HL-60/S4 (cell line): ENCODE measurements around the gene FIZ1.
"Not testable (repeated sequence)": the region's sequence is repeated elsewhere in the genome, so short reads cannot be mapped to it uniquely, and the experiment has no call there.

Experiments
- in situ Hi-C: fragments of 300-500 bp; cut with MboI; formaldehyde crosslinking; loops from 2 replicates; pipeline ENCODE4 v1.14.3; 2022; ENCODE audit warnings: low sequenced_read_pairs

The FIZ1 gene

DNA sequence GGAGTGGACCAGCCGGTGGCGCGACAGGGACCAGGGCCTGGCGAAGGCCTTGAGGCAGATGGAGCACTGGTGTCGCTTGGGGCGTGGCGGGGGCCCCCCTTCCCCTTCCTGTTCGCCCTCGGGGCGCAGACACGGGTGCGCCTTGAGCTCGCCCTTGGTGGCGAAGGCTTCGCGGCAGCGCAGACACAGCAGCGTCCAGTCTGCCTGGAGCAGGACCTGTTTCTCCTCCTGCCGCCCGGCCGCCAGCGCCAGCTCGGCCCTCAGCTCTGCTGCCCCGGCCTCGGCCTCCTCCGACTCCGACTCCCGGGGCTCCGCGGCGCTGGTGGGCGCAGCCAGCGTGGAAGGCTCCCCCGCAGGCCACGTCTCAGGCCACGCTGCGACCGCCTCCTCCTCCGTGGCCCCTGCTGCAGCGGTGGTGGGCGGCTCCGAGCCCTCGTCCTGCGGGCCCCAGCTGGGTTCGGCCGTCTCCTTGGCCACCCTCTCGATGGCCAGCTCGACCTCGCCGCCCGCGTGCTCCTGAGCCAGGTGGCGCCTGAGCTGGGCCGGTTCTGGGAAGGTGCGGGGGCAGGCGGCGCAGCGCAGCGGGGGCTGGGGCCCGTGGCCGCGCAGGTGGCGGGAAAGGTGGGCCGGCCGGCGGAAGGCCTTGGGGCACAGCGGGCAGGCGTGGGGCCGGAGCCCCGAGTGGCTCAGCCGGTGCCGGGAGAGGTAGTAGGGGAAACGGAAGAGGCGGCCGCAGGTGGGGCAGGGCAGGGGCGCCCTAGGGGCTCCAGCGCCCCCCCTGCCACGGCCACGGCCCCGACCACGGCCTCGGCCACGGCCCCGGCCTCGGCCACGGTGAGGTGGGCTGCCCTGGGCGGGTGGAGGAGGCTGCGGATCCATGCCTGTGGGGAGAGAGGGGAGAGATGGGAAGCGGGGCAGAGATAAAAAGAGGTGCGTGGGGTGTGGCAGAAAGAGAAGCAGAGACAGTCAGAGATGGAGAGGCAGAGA lies 20.3 kb downstream of the FIZ1 start:
- in situ Hi-C loops = no loop called here

DNA sequence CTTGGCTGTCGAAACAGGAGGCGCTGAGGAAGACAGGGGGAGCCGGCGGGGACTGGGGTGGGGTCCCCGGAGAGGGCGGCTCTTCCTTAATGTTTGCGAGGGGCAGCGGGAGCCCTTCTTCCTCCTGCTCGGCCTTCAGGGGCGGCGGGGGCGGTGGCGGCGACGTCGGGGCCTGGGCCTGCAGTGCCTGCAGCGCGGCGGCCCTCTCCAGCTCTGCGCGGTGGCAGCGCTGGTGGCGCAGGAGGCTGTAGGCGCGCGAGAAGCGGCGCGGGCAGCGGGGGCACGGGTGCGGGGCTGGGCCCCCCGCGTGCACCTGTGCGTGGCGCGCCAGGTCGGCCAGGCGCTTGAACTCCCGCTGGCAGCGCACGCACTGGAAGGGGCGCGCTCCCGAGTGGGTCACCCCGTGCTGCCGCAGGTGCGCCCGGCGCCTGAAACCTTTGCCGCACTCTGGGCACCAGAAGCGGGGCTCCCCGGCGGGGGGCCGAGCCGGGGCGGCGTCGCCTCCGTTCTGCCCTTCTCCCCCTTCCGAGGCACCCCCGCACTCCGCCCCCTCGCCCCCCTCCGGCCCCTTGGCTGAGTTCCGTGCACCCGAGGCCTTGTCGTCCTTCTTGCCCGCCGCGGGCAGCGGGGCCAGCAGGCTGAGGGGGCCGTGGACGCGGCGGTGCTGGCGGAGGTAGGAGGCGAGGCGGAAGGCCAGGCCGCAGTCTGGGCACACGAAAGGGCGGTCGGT lies 21.1 kb downstream of the FIZ1 start:
- in situ Hi-C loops = no loop called here

DNA sequence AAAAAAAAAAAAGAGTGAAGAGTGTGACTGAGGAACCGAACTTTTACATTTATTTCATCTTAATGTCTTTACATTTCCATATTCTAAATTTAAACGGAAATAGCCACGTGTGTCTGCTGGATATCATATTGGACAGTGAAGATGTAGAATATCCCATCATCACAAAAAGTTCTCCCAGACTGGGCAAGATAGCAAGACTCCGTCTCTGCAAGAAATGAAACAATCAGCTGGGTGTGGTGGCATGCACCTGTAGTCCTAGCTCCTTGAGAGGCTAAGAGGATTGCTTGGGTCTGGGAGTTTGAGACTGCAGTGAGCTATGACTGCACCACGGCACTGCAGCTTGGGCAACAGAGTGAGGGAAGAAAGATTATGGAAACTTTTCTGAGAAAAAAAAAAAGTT lies 22.6 kb downstream of the FIZ1 start:
- in situ Hi-C loops = no loop called here

DNA sequence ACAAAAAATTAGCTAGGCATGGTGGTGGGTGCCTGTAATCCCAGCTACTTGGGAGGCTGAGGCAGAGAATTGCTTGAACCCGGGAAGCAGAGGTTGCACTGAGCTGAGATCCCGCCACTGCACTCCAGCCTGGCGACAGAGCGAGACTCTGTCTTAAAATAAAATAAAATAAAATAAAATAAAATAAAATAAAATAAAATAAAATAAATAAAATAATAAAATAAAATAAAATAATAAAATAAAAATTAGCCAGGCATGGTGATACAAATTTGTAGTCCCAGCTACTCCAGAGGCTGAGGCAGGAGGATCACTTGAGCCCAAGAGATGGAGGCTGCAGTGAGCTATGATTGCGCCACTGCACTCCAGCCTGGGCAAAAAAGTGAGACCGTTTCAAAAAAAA lies 25.4 kb downstream of the FIZ1 start:
- in situ Hi-C loops = not testable (repeated sequence)

DNA sequence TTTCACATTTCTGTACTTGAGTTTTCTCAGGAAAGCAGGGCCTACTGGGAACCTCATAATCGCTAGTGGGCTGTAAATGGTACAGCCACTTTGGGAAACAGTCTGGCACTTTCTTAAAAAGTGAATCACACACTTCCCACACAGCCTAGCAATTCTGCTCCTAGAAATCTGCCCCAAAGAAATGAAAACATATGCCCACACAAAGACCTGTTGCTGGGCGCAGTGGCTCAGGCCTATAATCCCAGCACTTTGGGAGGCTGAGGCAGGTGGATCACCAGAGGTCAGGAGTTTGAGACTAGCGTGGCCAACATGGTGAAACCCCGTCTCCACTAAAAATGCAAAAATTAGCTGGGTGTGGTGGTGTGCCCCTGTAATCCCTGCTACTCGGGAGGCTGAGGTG lies 29.8 kb downstream of the FIZ1 start:
- in situ Hi-C loops = not testable (repeated sequence)

DNA sequence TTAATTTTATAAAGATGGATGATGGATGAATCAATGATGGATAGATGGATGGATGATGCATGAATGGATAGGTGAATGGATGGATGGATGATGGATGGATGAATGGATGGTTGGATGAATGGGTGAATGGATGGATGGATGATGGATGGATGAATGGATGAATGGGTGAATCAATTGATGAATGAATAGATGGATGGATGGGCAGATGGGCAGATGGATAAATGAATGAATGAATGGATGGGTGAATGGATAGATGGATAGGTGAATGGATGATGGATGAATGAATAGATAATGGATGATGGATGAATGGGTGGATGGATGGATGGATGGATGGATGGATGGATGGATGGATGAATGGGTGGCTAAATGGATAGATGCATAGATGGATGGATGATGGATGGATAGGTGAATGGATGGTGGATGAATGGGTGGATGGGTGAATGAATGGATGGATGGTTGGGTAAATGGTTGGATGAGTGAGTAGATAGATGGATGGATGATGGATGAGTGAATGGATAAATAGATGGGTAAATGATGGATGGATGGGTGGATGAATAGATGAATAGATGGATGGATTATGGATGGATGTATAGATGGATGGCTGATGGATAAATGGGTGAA lies 31.5 kb downstream of the FIZ1 start:
- in situ Hi-C loops = no loop called here

DNA sequence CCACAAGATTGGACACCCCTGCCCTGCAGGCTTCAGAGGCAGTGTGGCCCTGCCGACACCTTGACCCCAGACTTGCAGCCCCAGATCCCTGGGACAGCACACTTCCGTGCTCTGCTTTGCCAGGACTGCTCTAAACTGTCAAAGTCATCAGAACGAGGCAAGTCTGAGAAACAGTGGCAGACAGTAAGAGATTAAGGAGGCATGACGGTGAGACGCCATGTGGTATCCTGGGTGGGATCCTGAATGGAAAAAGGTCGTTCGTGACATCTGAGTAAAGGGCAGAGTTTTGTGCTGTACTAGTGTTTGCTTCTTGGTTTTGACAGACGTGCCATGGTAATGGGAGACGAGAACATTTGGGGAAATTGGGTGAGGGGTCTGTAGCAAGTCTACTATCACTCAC lies 32.5 kb downstream of the FIZ1 start:
- in situ Hi-C loops = no loop called here

DNA sequence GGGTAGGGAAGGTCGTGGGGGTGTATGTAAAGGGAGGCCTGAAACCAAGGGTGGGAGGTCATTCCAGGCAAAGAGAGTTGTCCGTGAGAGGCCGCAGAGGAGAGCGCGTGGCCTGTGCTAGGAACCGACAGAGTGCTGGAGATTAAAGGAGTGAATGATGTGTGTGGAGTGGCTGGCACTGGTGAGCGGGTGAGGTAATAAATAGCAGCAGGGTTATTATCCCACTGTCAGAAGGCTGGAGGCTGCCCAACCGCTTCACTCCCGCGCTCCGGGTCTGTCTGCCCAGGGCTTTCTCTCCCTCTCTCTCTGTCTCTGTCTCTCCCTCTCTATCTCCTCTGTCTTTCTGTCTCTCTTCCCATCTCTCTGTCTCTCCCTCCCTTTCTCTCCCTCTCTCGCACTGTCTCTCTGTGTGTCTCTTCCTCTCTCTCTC lies 36.0 kb downstream of the FIZ1 start:
- in situ Hi-C loops = no loop called here

DNA sequence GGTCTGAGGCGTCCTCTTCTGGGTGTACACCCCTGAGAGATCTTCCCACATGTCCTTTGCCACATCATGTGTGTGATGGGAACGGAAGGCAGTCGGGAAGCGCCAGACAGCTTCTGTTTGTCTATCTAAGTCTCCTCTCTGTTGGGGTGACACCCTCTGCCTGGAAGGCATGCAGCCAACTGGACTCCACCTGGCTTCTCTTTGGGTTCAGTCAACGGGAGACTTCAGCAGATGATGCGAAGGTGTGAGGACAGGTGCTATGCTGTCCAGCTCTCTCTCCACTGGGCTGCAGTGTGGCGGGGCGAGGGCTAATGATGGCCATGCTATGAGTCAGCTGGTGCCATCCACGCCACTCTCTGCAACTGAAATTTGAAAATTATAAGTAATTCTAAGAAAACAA lies 39.6 kb downstream of the FIZ1 start:
- in situ Hi-C loops = no loop called here

DNA sequence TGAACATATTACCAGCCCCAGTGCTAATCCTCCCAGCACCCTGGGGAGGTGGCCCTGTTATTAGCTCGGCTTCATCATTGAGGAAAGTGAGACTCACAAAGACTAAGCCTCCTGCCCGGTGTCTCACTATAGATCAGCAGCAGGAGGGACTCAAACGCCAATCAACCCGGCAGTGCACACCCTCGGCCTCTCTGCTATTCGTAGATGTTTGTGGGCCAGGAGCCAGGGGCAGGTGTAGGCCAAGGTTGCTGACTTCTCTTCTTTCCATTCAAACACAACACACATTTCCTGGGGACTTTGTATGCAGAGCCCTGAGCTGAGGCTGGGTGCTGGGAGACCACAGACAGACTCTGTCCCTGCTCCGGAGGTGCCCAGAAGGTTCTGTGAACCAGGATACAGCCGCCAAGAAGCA lies 44.6 kb downstream of the FIZ1 start:
- in situ Hi-C loops = no loop called here

DNA sequence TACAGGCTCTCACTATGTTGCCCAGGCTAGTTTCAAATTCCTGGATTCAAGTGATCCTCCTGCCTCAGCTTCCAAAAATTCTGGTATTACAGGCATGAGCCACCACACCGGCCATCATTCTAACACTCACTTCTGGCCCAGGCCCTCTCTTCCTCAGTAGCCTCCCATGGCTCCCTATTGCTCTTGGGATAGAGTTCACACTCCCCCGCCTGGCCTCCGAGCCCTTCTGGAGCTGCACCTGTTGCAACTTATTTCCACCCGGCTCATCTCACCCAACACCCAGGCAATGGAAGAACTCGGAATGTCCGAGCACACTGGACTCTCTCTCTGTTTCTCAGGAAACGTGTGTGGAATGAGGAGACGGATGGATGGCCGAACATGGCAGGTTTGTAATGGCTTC lies 45.0 kb downstream of the FIZ1 start:
- in situ Hi-C loops = no loop called here

DNA sequence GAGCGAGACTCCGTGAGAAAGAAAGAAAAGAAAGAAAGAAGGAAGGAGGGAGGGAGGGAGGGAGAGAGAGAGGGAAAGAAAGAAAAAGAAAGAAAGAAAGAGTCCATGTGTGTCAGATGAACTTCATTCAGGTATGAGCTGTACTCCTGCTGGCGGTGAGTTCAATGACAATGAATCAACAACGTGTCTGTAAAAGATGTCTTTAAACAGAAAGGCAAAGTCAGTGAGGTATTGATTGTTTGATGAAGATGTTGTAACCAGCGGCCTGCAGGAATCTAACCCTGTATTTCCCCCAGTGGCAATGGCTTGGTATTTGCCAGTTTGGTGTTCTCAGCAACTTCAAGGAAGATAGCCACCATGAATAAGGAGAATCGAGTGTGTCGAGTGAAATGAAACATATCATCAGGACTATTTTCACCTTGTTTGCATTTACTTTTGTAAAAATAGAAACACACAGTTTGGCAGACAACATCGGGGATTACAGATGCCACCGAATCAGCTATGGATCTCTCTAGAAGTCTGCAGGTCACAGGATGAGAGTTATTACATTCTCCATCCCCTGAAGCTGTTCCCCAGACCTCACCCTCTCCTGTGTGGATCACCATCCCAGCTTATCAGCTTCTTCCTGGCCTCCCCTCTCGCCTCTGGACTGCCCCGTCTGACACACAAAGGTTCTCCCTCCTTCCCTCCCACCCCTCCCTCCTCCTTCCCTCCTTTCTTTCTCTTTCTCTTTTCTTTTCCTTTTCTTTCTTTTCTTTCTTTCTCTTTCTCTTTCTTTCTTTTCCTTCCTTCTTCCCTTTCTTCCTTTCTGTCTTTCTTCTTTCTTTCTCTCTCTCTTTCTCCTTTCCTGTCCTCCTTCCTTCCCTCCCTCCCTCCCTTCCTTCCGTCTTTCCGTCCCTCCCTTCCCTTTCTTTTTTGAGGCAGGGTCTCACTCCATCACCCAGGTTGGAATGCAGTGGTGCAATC lies 45.8 kb downstream of the FIZ1 start:
- in situ Hi-C loops = no loop called here

DNA sequence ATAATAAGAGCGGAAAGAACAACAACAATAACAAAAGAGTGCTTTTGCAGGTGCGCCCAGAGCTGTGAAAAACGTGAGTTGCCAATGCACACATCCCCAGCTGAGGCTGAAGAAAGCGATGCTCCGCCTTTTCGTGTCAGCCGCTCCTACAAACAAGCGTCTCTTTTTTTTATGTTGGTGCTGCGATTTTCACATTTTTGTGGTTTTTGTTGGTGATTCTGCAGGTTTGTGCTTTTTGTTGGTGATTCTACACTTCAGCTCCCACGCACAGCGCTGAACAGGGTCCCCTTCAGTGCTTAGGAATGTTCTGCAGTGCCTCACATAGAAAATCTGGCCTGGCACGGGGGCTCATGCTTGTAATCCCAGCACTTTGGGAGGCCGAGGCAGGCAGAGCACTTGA lies 46.7 kb downstream of the FIZ1 start:
- in situ Hi-C loops = no loop called here

DNA sequence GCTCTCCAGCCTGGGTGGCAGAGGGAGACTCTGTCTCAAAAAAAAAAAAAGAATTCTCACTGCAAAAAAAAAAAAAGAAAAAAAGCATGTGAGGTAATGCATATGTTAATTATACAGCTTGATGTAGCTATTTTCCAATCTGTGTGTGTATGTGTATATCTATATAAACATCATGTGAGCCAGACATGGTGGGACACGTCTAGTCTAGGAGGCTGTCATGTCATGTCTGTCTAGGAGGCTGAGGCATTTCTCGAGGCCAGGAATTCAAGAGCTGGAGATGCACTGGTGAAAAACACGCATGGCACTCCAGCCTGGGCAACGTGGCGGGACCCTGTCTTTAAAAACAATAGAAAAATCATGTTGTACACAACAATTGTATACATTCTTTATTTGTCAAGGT lies 47.1 kb downstream of the FIZ1 start:
- in situ Hi-C loops = no loop called here

DNA sequence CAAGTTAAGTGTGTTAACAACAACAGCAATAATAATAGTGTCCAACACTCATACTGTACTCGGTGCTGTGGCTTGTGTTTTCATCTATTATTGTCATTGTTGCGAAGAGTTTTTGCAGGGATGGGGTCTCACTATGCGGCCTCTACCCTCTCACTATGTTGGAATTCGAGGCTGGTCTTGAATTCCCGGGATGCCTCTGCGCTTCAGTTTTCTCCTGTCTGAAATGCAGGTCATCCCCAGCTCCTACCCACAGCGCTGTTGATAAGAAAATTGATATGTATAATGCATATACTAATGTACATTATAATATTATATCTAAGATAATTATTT lies 49.0 kb downstream of the FIZ1 start:
- in situ Hi-C loops = no loop called here

DNA sequence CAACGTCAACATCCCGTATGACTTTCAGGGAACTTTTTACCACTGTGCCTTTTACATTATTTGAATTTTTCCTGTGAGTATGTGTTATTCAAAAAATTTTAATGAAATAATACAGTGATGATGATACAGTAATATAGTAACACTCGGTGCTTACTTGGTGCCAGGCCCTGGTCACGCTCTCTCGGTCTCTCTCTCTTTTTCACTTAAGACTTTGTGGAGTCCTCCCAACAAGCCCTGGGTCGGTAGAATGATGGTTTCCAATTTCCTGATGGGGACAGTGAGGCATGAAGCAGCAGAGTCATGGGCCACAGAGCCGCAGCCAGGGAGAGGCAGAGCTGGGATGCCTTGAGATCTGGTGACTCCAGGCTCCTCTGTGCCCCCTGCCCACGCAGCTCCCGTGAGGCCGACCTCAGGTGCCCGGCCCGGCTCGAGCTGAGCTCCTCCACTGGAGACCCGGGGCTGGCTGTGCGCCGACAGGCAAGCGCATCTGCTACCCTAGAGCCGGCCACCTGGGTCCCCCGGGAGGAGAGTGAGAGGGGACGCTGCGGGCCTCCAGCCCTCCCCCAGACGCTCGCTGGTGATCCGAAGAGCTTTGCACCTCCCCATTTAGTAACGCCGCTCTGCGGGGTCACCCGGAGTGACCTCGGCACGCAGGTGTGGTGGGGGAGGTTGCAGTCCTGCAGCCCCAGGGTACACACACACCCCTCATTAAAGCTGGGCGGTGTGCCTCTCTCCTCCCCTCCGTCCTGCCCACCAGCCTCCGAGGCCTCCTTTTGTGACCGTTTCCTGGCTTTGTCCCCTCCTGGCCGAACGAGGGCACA lies 49.6 kb downstream of the FIZ1 start:
- in situ Hi-C loops = no loop called here

DNA sequence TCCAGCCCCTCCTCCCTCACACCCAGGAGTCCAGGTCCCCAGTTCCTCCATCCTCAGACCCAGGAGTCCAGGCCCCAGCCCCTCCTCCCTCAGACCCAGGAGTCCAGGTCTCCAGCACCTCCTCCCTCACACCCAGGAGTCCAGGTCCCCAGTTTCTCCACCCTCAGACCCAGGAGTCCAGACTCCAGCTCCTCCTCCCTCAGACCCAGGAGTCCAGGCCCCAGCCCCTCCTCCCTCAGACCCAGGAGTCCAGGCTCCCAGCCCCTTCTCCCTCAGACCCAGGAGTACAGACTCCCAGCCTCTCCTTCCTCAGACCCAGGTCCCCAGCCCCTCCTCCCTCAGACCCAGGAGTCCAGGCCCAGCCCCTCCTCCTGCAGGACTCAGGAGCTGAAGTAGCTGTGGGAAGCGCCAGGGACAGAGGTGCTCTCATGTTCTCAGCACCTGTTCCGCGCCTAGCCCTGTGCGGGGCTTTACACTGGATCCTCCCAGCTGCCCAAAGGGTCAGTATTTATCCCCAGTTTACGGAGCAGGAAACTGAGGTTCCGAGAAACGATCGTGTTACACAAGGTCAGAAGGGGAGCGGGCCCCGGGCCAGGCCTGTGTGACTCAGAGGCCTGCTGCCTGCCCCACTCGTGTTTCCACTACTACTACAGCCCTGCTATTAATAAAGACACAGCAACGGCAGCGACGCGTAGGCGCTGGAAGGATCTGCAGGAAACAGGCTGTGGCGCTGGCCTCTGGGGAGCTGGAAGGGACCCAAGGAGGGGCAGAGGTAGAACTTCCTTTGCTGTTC lies 52.3 kb downstream of the FIZ1 start:
- in situ Hi-C loops = no loop called here

DNA sequence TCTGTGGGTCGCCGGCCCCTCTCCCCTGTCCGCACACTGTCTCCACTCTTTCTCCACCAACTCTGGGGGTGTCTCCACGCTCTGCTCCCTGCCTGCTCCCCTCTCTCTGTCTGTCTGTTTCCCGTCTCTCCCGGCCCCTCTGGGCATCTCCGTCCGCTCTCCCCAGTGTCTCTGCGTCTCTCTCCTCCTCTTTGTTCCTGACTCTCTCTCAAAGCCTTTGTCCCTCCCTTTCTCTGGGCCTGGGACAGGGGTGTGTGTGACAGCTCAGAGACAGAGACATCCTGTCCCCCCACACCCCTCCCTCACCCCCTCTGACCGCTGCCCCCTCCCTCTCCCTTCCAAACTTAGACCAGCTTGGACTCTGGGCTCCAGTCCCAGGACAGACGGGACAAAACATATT lies 53.3 kb downstream of the FIZ1 start:
- in situ Hi-C loops = no loop called here

DNA sequence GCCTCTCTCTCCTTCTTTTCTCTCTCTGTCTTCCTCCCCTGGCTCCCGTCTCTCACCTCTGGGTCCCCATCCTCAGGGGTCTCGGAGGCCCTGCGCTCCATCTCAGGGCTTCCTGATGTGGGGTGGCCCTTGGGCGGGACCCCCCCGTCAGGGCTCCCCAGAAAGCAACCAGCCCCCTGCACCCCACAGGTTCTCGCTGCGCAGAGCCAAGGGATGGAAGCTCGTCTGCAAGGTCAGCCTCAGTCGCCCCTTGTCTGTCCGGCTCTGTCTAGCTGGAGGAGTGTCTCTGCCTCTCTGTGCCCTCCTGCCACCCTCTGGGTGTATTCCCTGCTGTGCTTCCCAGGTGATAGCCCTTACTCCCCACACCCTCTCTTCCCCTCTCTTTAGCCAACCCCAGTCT lies 53.9 kb downstream of the FIZ1 start, which contains the start of gene SBK3:
Gene SBK3, minus strand, starts transcription at position 101 of the 400 bp plus-strand sequence. Its CDS starts 0 bp downstream, at position 101.
- in situ Hi-C loops = no loop called here
